Heart right ventricle (tissue), 16 donors: Measurements from ENCODE around the gene CCDC198. TPM values are rescaled to one million over a fixed set of nuclear protein-coding genes. Genes with fewer than 3 reads are reported as not detected.

Experiments used
- ATAC-seq, 8 donors: fragments of 200-7000 bp; cut with Tn5 transposase; one replicate each; pipeline ENCODE4 v1.9.1; 2020; ENCODE audit warnings: mild to moderate bottlenecking in 8 of 8, moderate library complexity in 8 of 8, moderate number of reproducible peaks in 1 of 8
- DNase-seq, 2 donors: peaks; one replicate each; pipeline ENCODE4 v3.0.0-alpha.2; 2020
- H3K27ac ChIP-seq, 10 donors: fragments of 200-600 bp; sonication (generic) in 2 of 10; one replicate each; pipeline versions ENCODE4 v1.5.0 to v1.8.0; 2020 to 2022; ENCODE audit warnings: mild to moderate bottlenecking in 3 of 10
- H3K27me3 ChIP-seq, 7 donors: fragments of 200-600 bp; one replicate each; pipeline ENCODE4 v1.8.0; 2021 to 2022; ENCODE audit warnings: mild to moderate bottlenecking in 2 of 7
- H3K36me3 ChIP-seq, 9 donors: fragments of 200-600 bp; sonication (generic) in 1 of 9; one replicate each; pipeline versions ENCODE4 v1.5.0 to v1.8.0; 2020 to 2022; ENCODE audit warnings: mild to moderate bottlenecking in 2 of 9
- H3K4me1 ChIP-seq, 9 donors: fragments of 200-600 bp; sonication (generic) in 1 of 9; one replicate each; pipeline versions ENCODE4 v1.5.0 to v1.8.0; 2020 to 2022; ENCODE audit warnings: mild to moderate bottlenecking in 4 of 9
- H3K4me3 ChIP-seq, 10 donors: fragments of 200-600 bp; sonication (generic) in 2 of 10; one replicate each; pipeline versions ENCODE4 v1.5.0 to v1.8.0; 2020 to 2022; ENCODE audit warnings: mild to moderate bottlenecking in 7 of 10, moderate library complexity in 2 of 10
- H3K9me3 ChIP-seq, 11 donors: fragments of 200-600 bp in 10 of 11; sonication (generic) in 2 of 11; one replicate each; pipeline versions ENCODE4 v1.5.0 to v1.8.0; 2013 to 2022; ENCODE audit warnings: mild to moderate bottlenecking in 2 of 11, control low read depth in 1 of 11, moderate library complexity in 1 of 11
- WGBS, 2 donors: extraction: QIAGEN DNeasy Blood & Tissue Kit; methylation state at CpG; one replicate each; pipeline ENCODE4 v1.1.7; 2013; ENCODE audit warnings: inconsistent platforms in 1 of 2; 5-methylcytosine and 5-hydroxymethylcytosine counted together
- intact Hi-C, 10 donors: fragments of 100-400 bp; cut with DNase I; formaldehyde crosslinking; loops; one replicate each; pipeline versions ENCODE4 v1.11.1 to v1.14.2; 2022
- polyA plus RNA-seq, 2 donors: library from polyadenylated mRNA; stranded (reverse); fragments of 200-250 nt; gene quantifications; one replicate each; pipeline ENCODE4 v1.2.3, GENCODE V29; 2013
- total RNA-seq, 10 donors: library from RNA; stranded (reverse); fragmentation: NEBNext Ultra II Directional in 3 of 10; extraction: Animal tissue kit (Norgen Biotek cat#: 25700) in 3 of 10; gene quantifications; one replicate each; pipeline versions ENCODE4 v1.2.1 to v1.2.4, GENCODE V29; 2021 to 2023
- TF ChIP-seq, protein P1 (sequence below), 9 donors: fragments of 200-600 bp; sonication (generic) in 2 of 9; IDR thresholded peaks; one replicate each; pipeline versions ENCODE4 v1.5.0 to v1.8.0; 2021 to 2022; ENCODE audit warnings: antibody characterized with exemption in 9 of 9, mild to moderate bottlenecking in 5 of 9, moderate library complexity in 1 of 9
- donor health status: Arrhythmogenic right ventricular cardiomyopathy.
- donor health status: ischemic (EF 13 %, LVEDD 7.1; RV severe dilation, severe dysfunction).
- donor health status: healthy with polysubstance abuse.
- donor health status: DM: no; HTN: yes; CAD: no.
- donor health status: DM: no; HTN: no; CAD: no.
- donor health status: ischemic (EF 25% LVEDD 6.9; RV normal size, moderate dysfunction).
- donor health status: ischemic (EF 25% LVEDD 5.7; RV mildly dilated, moderate dysfunction).
- donor health status: healthy.
- donor health status: DM: yes; HTN: yes; CAD: no.
- donor health status: Ischemic cardiomyopathy.
- donor health status: ischemic (EF 35%, LVEDD 5.7; RV mildly dilated, moderate dysfunction).
- donor health status: nonischemic (EF 11% LVEDD 7.7; RV severe dilation, severe dysfunction).
- donor health status: DM: yes; HTN: yes; CAD: no.
- donor health status: PGD.
- donor health status: ischemic (EF 29% LVEDD 5.4; RV normal size, mild dysfunction).
- donor health status: nonischemic (EF 23%, LVEDD 6.1; RV moderate dilation, normal function).

CCDC198 gene
- total and polyA plus RNA-seq, 12 donors, result not detected

DNA sequence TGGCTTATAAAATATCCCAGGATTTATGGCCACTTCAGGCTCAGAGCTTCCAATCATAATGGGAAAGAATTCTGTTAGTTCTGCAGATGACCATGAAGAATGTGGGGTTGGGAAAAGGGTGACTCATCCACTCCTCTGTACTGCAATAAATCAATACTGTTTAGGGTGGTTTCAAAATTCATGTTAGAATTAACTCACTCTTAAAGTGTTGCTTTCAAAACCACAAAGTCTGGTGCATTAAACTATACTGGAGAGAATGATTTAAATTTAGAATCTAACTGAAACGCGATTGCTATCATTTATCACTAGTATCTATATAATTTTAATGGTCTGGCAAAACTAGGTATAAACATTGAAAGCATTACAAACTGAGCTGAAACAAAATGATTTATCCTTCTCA, 798 bp downstream of the CCDC198 start:
- H3K36me3 ChIP-seq, result no peaks in the 10 kb centered on the region
- WGBS, 2 donors, result 84 to 87% methylated on average over 2 of the region's 2 CpGs
- DNase-seq, result no peak
- H3K9me3 ChIP-seq, result no peaks in the 10 kb centered on the region
- intact Hi-C loops, result no loop called here
- peaks cover 0 to 4% (median 0%) of the 10 kb centered on the region in 7 donors for H3K27me3 ChIP-seq
- H3K4me1 ChIP-seq, result peaks cover 0 to 3% (median 0%) of the 10 kb centered on the region in 9 donors
- H3K27ac ChIP-seq, result no peak overlapping the region
- TF ChIP-seq, protein P1, sequence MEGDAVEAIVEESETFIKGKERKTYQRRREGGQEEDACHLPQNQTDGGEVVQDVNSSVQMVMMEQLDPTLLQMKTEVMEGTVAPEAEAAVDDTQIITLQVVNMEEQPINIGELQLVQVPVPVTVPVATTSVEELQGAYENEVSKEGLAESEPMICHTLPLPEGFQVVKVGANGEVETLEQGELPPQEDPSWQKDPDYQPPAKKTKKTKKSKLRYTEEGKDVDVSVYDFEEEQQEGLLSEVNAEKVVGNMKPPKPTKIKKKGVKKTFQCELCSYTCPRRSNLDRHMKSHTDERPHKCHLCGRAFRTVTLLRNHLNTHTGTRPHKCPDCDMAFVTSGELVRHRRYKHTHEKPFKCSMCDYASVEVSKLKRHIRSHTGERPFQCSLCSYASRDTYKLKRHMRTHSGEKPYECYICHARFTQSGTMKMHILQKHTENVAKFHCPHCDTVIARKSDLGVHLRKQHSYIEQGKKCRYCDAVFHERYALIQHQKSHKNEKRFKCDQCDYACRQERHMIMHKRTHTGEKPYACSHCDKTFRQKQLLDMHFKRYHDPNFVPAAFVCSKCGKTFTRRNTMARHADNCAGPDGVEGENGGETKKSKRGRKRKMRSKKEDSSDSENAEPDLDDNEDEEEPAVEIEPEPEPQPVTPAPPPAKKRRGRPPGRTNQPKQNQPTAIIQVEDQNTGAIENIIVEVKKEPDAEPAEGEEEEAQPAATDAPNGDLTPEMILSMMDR (IDR thresholded peaks at IDR 0.05), result no peak
- no peak overlapping the region for H3K4me3 ChIP-seq
- ATAC-seq, result no peak

DNA sequence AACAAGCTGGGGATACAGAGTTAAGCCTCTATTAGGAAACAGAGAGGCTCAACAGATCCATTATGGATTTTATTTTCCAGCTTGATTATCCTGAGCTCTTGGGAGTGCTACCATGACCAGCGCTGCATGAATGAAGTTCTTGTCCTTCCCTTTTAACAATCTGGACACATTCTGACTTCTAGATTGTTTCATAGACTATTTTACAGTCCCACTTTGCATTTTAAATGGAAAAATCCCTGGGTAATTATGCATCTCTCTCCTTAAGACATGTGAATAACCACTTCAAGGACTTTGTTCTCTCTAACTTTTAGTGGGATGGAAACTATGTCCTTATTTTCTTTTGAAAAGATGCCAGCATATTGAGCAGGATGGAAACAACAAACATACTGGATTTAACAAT, 2.0 kb downstream of the CCDC198 start:
- intact Hi-C loops, result no loop called here
- WGBS, 2 donors, result 81 to 90% methylated on average over 1 of the region's 1 CpG
- ATAC-seq (no peak), DNase-seq (no peak)
- H3K27me3 ChIP-seq, result peaks cover 0 to 4% (median 0%) of the 10 kb centered on the region in 7 donors
- TF ChIP-seq, protein P1 (IDR thresholded peaks at IDR 0.05), result no peak
- no peak overlapping the region for H3K4me3 ChIP-seq
- no peaks in the 10 kb centered on the region for H3K36me3 ChIP-seq
- peaks cover 0 to 11% (median 0%) of the 10 kb centered on the region in 9 donors for H3K4me1 ChIP-seq
- no peak overlapping the region for H3K27ac ChIP-seq
- no peaks in the 10 kb centered on the region for H3K9me3 ChIP-seq

DNA sequence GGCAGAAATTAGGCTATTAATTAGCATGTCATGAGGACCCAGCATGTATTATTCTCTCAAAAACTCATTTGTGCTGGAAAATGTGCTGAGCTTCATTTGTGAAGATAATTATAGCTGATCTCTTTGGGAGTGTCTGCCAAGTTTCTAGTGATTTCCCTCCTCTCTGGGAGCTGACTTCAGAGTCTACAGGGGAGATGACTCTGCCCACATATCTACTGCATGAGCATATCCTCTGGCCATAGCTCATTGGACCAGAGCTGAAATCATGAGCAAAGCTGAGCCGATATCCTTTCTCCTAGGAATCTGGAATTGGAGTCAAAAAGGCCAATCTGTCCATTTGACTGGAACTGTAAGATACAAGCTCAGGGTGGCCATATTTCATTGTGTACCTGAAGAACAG, 5.9 kb downstream of the CCDC198 start:
- 51% methylated on average over 1 of the region's 1 CpG for WGBS, 2 donors
- TF ChIP-seq, protein P1 (IDR thresholded peaks at IDR 0.05), result no peak
- ATAC-seq (peak in 2 of 8 donors; percentile 38 to 73), DNase-seq (no peak)
- Histone ChIP-seq H3K27ac (no peak overlapping the region), H3K4me1 (peaks cover 0 to 11% (median 0%) of the 10 kb centered on the region in 9 donors), H3K4me3 (no peak overlapping the region), H3K27me3 (peaks cover 0 to 9% (median 0%) of the 10 kb centered on the region in 7 donors), H3K9me3 (no peaks in the 10 kb centered on the region), H3K36me3 (no peaks in the 10 kb centered on the region)
- intact Hi-C loops, result loop anchor here in 9 of 10 donors (2.0 to 10.0 kb wide), 4 partner anchors 397 to 677 kb away; no protein-coding TSS in a partner anchor

DNA sequence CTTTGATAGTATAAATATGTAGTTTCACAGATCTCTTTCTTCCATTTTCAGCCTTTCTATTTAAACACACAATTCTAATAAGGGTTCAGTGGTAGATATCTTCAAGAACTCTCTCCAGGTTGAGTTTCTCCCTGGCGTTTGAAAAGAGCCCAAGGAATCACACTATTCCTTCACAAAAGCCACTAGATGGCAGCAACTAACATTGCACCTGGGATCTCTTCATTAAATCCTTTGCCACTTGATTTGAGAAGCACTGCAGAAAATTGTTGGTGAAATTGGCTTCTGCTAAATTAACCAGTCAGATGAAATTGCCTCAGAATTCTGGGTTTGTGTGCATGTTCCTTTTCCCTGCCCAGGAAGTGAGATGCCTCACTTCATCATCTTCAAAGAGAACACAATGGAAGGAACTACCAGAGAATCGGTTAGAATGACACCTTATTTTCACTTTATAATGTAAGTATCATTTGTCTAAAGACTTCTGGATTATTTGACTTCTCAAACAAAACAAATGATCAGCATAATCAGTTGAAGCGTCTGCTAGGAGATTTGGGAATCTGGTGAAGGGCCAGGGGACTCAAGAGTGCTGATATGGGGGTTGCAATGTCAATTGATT, 6.8 kb downstream of the CCDC198 start:
- H3K4me1 ChIP-seq, result peaks cover 0 to 11% (median 0%) of the 10 kb centered on the region in 9 donors
- H3K9me3 ChIP-seq, result no peaks in the 10 kb centered on the region
- intact Hi-C loops, result loop anchor here (1.0 to 10.0 kb wide), 5 partner anchors 398 to 678 kb away; no protein-coding TSS in a partner anchor
- ATAC-seq, result peak in 3 of 8 donors; percentile 37 to 56 (median 52)
- H3K36me3 ChIP-seq, result no peaks in the 10 kb centered on the region
- H3K27me3 ChIP-seq, result peaks cover 0 to 9% (median 0%) of the 10 kb centered on the region in 7 donors
- no peak for DNase-seq
- 36 to 37% methylated on average over 3 of the region's 3 CpGs for WGBS, 2 donors
- no peak overlapping the region for H3K4me3 ChIP-seq
- no peak overlapping the region for H3K27ac ChIP-seq
- TF ChIP-seq, protein P1 (IDR thresholded peaks at IDR 0.05), result peak in 8 of 9 donors; percentile 29 to 76 (median 64)
